Keratinocyte (primary cell): ENCODE results near the gene CAPN5. TPM values are rescaled to one million over a fixed set of nuclear protein-coding genes. Genes with fewer than 3 reads are reported as not detected.

Experiments
- DNase-seq: peaks from one replicate; pipeline ENCODE4 v3.0.0-alpha.2; 2011; ENCODE audit warnings: low read depth, missing footprints, low spot score
- FAIRE-seq: peaks from 2 replicates; lab custom pipeline; 2011; peaks lifted over from hg19 to GRCh38; lab: Jason Lieb, UNC
- H2AFZ ChIP-seq: 2 replicates; pipeline ENCODE4 v1.6.0; 2012; ENCODE audit warnings: low read length, control low read depth, inconsistent platforms; ENCODE audit not compliant: control insufficient read depth
- H3K27ac ChIP-seq: 2 replicates; pipeline ENCODE4 v1.5.1; 2011; ENCODE audit warnings: low read length; ENCODE audit not compliant: control insufficient read depth, insufficient read depth
- H3K27me3 ChIP-seq: 3 replicates; pipeline ENCODE4 v1.6.0; 2011; ENCODE audit warnings: low read length; ENCODE audit not compliant: control insufficient read depth, insufficient read depth; ENCODE audit errors: extremely low read depth
- H3K36me3 ChIP-seq, 2 experiments: 2 replicates in 1 of 2; 3 replicates in 1 of 2; pipeline ENCODE4 v1.5.1; 2011; ENCODE audit warnings: low read length in 2 of 2, mild to moderate bottlenecking in 1 of 2; ENCODE audit not compliant: control insufficient read depth in 2 of 2, insufficient read depth in 2 of 2; ENCODE audit errors: extremely low read depth in 1 of 2
- H3K4me1 ChIP-seq: 3 replicates; pipeline ENCODE4 v1.5.1; 2011; ENCODE audit warnings: low read length; ENCODE audit not compliant: control insufficient read depth, insufficient read depth; ENCODE audit errors: extremely low read depth
- H3K4me2 ChIP-seq: 3 replicates; pipeline ENCODE4 v1.6.0; 2011; ENCODE audit warnings: low read depth, low read length; ENCODE audit not compliant: control insufficient read depth, insufficient read depth; ENCODE audit errors: extremely low read depth
- H3K4me3 ChIP-seq, 3 experiments: fragments of 200-600 bp in 1 of 3; sonication (generic) in 1 of 3; 2 replicates in 2 of 3; 3 replicates in 1 of 3; pipeline ENCODE4 v1.5.1; 2011 to 2016; ENCODE audit warnings: low read length in 3 of 3, mild to moderate bottlenecking in 3 of 3, control low read depth in 2 of 3, inconsistent platforms in 1 of 3, low read depth in 1 of 3, mixed read lengths in 1 of 3, mixed run types in 1 of 3, moderate library complexity in 1 of 3; ENCODE audit not compliant: control insufficient read depth in 2 of 3, insufficient read depth in 2 of 3; ENCODE audit errors: extremely low read depth in 1 of 3
- H3K79me2 ChIP-seq: 2 replicates; pipeline ENCODE4 v1.6.0; 2012; ENCODE audit warnings: low read length; ENCODE audit not compliant: control insufficient read depth, insufficient read depth
- H3K9ac ChIP-seq: 3 replicates; pipeline ENCODE4 v1.6.0; 2011; ENCODE audit warnings: low read length; ENCODE audit not compliant: control insufficient read depth, insufficient read depth; ENCODE audit errors: extremely low read depth
- H3K9me1 ChIP-seq: 3 replicates; pipeline ENCODE4 v1.6.0; 2011; ENCODE audit warnings: low read length; ENCODE audit not compliant: control insufficient read depth, insufficient read depth; ENCODE audit errors: extremely low read depth
- H3K9me3 ChIP-seq: 2 replicates; pipeline ENCODE4 v1.5.1; 2012; ENCODE audit warnings: low read depth, low read length; ENCODE audit not compliant: control insufficient read depth
- H4K20me1 ChIP-seq: 3 replicates; pipeline ENCODE4 v1.6.0; 2011; ENCODE audit warnings: low read length; ENCODE audit not compliant: control insufficient read depth, insufficient read depth; ENCODE audit errors: extremely low read depth
- CTCF ChIP-seq, 3 experiments: IDR thresholded peaks in 1 of 3; conservative IDR thresholded peaks in 1 of 3; optimal IDR thresholded peaks in 1 of 3; 2 replicates in 2 of 3; 3 replicates in 1 of 3; pipeline versions ENCODE3 to v1.5.1; 2011; ENCODE audit warnings: low read length in 3 of 3, mild to moderate bottlenecking in 3 of 3, moderate library complexity in 2 of 3, control low read depth in 1 of 3, inconsistent platforms in 1 of 3; ENCODE audit not compliant: insufficient read depth in 2 of 3; ENCODE audit errors: extremely low read depth in 1 of 3
- EZH2 ChIP-seq: IDR thresholded peaks from one replicate; pipeline ENCODE4 v1.6.1; 2012; ENCODE audit warnings: inconsistent platforms, mild to moderate bottlenecking, low read length, moderate library complexity
- dilution Hi-C: fragments of 300-500 bp; cut with MboI; formaldehyde crosslinking; loops from one replicate; pipeline ENCODE4 v1.7.0; 2020; ENCODE audit warnings: low sequenced_read_pairs; ENCODE audit not compliant: extremely low pct_ligation_motif_present
- polyA plus RNA-seq, 5 experiments: library from polyadenylated mRNA; depleted of rRNA in 3 of 5; stranded (reverse) in 3 of 5; stranded (forward) in 1 of 5; unstranded in 1 of 5; fragments of >200 nt; gene quantifications; 1 replicate in 1 of 5; 2 replicates in 3 of 5; 3 replicates in 1 of 5; pipeline versions ENCODE4 v1.2.1 to v1.2.3, GENCODE V29; 2011 to 2012; ENCODE audit warnings: missing spikeins in 2 of 5, low read depth in 1 of 5, low replicate concordance in 1 of 5

The CAPN5 gene
- polyA plus RNA-seq, 1 donor (not counting 4 experiments of a cell fraction or from before 2014, with no cell fraction given), result 1.2 TPM

- FAIRE-seq (no peak), DNase-seq (no peak)
- H3K9me3 ChIP-seq, result no peaks in the 10 kb centered on the region
- no peaks in the 10 kb centered on the region for H3K79me2 ChIP-seq
- no peaks in the 10 kb centered on the region for H3K36me3 ChIP-seq
- no peak overlapping the region for H3K4me2 ChIP-seq
- H3K4me3 ChIP-seq, result no peak overlapping the region
- no peak overlapping the region for H2AFZ ChIP-seq
- no peak overlapping the region for H3K27ac ChIP-seq
- H3K4me1 ChIP-seq, result peaks cover 7% of the 10 kb centered on the region
- H3K9ac ChIP-seq, result no peak overlapping the region
- no peaks in the 10 kb centered on the region for H4K20me1 ChIP-seq
- no peak for TF ChIP-seq CTCF (optimal IDR thresholded peaks at IDR 0.05 in 1 of 3, IDR thresholded peaks at IDR 0.05 in 1 of 3, conservative IDR thresholded peaks at IDR 0.05 in 1 of 3; ENCODE audit: extremely low read depth in 1 of 3, insufficient read depth in 2 of 3, low read length in 3 of 3)
- TF ChIP-seq EZH2, result no peak
- H3K27me3 ChIP-seq, result peaks cover 32% of the 10 kb centered on the region
- no peaks in the 10 kb centered on the region for H3K9me1 ChIP-seq
- dilution Hi-C loops, result no loop called here
These were observed 30.4 kb upstream of the CAPN5 start for GRCh38 chr11:77036398-77036797.

DNA sequence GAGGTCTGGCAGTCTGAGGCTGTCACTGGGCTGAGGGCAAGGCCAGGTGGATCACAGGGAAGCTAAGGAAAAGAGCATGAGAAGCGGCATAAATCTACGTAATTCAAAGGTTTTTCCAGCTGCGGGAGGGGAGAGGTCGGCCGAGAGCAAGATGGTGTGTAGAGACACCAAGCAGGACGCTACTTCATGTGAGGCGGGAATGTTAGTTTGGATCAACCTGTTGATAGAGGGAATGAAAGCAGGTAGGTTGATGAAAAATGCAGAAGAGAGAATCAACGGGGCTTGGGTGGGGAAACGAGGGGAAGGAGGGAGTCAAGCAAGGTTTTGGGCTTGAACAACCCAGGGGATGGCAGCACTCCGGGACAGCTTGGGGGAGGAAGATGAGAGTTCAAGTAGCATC is 29.7 kb upstream of the CAPN5 start:
- dilution Hi-C loops, result no loop called here
- no peaks in the 10 kb centered on the region for H4K20me1 ChIP-seq
- no peak for DNase-seq
- no peak overlapping the region for H3K4me3 ChIP-seq
- H3K4me2 ChIP-seq, result no peak overlapping the region
- H3K4me1 ChIP-seq, result peaks cover 7% of the 10 kb centered on the region
- no peak overlapping the region for H3K9ac ChIP-seq
- TF ChIP-seq EZH2, result no peak
- TF ChIP-seq CTCF (optimal IDR thresholded peaks at IDR 0.05 in 1 of 3, IDR thresholded peaks at IDR 0.05 in 1 of 3, conservative IDR thresholded peaks at IDR 0.05 in 1 of 3; ENCODE audit: extremely low read depth in 1 of 3, insufficient read depth in 2 of 3, low read length in 3 of 3), result no peak
- no peak for FAIRE-seq
- H3K27me3 ChIP-seq, result peaks cover 32% of the 10 kb centered on the region
- no peaks in the 10 kb centered on the region for H3K36me3 ChIP-seq
- no peaks in the 10 kb centered on the region for H3K9me1 ChIP-seq
- no peaks in the 10 kb centered on the region for H3K9me3 ChIP-seq
- H3K27ac ChIP-seq, result no peak overlapping the region
- H2AFZ ChIP-seq, result no peak overlapping the region
- no peaks in the 10 kb centered on the region for H3K79me2 ChIP-seq
